LoVo (cell line): ENCODE data around the gene EPHB1.

ENCODE experiments used
- DNase-seq: peaks from one replicate; pipeline ENCODE4 v3.0.0-alpha.2; 2016; ENCODE audit warnings: low spot score

Gene EPHB1

DNA sequence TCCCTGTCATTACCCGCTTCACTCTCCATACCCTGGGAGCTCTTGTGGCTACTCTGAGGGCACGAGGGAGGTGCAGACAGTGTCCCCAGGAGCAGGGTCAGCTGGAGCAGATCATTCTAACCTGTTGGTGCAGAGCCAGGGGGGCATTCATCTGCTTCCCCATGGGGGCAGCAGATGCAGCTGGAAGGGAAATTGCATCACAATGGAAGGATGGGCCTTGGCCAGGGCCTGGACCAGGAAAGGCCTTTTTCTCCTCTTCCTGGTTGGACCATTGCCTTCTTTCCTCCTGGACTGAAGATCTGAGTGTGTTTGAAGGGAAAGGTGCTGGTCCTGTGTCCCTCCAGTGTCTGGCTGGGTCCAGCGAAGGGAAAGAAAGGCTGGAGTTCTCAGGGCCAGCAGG, 55.7 kb downstream of the EPHB1 start:
- DNase-seq: no peak

DNA sequence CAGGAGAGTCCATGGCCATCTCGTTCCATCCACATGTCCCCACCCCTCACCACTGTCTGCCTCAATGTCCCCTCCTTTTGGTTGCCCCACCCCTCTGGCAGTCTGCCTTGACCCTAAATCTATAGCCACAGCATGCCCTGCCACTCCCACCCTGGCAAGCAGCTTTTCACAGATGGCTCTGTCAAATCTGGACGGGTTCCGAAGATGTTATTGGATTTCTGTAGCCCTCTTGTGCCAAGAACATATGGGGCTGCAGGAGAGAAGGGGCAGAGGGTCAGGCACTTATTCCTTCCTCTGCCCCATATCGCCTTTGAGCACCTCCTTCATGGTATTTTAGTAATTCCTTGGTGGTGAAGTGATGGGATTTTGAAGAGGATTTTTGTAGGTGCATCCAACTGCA, 57.1 kb downstream of the EPHB1 start:
- DNase-seq: no peak

DNA sequence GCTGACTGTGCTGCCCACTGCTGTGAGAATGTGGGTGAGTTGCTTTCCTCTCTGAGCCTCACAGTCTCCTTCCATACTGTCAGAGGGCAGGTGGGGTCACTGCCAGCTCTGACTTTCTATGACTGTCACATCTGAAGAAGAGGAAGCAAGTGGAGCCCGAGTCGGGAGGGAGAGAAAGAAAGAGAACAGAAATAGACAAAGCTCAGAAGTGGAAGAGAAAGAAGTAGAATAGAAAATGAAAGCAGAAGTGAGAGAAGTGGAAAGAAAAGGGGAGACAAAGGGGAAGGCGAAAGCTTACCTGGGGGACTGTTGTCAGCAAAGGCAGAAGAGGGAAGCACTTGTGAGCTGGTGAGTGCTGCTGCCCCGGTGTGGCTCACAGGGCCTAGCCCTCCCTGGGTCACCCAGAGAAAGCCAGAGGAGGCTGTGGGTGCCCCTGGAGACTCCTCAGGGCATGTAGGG, 57.9 kb downstream of the EPHB1 start:
- DNase-seq: no peak

DNA sequence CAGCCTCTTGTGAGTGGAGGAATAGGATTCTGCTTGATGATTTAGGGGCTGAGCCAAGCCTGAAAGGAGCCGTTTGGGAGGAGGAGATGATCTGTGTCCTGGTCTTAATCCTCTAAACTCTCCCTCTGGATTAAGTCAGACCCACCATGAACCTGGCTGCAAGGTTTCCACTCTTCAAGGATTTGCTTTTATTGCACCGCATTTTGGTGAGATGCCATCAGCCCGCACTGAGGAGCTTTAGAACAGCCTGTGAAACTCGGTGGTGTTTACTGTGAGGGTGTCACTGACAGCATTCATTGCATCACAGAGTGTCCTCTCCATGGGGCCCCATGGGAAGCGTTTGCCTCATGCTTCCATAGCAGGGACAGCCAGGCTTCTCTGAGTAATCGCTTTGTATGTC, 59.2 kb downstream of the EPHB1 start:
- no peak for DNase-seq

GRCh38 chr3:134857356-134857755, 62.3 kb downstream of the EPHB1 start:
- no peak for DNase-seq

DNA sequence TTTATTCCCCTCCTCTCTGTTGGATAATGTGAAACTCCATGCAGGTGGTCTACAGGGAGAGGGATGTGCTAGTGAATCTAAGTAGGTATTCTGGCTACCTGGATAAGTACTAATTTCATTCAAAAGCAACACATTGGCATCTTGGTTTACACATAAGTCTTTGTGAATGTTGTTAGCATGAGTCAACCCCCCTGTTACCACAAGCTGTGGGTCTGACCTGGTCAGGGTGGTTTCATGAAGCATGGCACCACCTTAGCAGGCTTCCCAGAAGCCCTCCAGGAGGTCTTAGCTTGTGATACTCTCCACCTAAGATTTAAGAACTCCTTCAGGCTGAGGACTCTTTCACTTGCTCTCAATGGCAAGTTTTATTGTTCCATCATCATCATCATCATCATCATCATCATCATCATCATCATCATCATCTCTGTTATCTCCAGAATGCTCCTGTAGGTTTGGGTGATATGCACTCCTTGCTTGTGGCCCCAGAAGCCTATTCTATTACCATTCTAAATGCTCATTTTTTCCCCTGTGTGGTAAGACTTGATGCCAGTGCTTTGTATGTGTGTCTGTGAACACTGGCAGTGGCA, 62.8 kb downstream of the EPHB1 start:
- DNase-seq: no peak

DNA sequence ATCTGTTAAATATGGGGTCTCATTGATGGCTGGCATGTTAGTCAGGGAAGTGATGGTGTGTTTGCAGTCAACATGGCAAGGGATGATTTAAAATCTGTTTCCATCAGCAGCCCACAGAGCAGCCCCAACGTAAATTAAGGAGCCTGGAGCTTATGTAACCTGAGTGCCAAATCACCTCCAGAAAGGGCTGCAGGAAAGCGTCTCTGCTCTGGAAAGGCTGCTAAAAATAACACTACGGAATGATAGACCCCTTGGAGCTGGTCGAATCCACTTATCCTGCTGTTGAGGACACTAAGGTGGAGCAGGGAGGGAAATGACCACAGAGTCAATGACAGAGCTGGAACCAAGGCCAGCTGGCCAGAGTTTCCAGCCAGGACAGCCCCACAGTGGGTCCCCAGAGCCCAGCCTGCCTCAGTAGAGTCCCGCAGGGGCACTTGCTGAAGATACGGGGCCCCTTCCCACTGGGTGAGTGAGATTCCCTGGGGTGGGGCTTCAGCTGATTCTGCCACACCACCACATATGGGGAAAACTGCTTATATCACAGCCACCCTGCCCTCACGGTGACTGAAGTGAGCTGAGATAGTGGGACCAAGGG, 63.5 kb downstream of the EPHB1 start:
- no peak for DNase-seq

DNA sequence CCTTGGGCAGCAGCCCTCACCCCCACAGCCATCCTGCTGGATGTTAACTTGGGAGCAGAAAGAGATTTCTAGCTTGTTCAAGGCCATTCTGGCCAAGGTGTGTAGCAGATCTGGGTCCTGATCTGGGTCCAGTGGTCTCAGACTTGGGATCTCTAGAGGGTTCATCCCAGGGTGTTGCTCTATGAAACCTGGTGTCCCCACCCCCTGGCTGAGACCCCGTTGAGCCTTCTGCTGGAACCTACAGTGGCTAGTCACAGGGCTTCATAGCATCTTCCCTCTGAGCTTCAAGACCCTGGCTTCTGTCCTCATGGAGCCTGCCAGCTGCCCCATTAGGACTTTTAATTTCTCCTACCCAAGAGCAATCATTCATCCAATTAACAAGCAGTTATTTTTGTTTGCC, 64.3 kb downstream of the EPHB1 start:
- no peak for DNase-seq

DNA sequence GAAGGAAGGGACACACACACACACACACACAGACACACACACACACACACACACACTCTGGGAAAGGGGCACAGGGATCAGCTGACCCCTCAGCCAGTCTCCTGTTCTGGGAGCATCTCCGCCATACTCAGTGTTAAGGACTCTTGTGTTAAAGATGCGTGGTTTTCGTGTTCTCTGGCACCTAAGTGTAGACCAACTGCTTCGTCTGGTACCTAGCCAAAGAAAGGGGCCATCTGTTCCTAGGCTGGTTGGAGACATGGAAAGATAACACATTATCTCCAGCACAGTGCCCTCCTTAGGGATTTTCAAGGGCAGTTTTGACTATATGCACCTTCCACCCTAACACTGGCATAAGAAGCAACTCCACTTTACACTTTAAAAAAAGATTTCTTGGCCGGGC, 65.1 kb downstream of the EPHB1 start:
- no peak for DNase-seq

DNA sequence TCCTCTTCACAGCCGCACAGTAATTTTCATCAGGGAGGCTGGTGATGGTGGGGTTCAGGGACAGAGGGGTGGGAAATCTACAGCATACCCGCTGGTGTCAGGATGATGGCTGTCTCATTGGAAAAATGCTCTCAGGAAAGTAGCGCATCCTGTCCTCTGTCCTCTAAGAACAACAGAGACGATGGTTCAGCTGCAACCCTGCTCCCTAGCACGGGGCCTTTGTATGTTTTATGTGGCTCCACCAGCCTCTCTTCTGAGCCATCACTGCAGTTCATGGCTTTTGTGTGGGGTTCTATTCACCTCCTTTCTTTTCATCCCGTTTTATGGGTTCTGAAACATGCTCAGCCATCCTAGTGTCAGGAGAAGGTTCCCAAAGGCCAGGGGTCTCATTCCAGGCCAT, 68.9 kb downstream of the EPHB1 start:
- no peak for DNase-seq

DNA sequence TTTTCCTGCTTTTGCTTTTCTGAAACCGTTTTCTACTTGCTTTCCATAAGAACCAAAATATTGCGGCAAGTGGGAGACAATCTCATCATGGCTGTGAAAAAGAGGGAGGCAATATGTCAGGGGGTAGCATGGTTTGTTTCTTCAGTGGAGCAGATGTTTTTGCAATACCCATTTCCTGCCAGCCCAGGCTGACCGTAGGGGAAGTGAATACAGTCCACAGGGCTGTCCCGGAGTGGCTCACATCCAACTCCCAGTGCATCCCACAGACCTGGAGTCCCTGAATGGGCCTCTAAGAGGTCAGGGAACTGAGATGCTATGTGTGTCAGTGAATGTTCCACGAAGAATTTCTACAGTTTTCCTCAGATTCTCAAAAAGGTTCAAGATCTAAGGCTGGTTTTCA, 69.6 kb downstream of the EPHB1 start:
- DNase-seq: no peak

DNA sequence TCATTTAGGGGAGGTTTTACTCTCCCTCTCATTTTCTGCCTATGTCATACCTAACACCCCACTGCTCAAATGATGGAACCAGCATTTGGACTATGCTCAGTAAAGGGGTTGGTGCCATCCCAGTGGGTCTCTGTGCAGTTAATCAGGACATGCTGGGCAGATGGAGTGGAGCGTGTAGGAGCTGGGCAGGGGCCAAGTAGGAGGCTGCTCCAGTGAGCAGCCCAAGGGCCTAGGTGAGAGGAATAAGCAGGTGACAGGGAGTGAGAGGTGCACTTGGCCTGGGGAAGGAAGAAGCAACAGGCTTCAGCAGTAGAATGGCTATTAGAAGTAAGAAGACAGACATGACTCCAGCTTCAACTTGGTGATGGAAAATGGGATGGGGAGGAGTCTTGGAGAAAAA, 72.2 kb downstream of the EPHB1 start:
- DNase-seq: no peak

GRCh38 chr3:134869153-134869726, 74.2 kb downstream of the EPHB1 start:
- no peak for DNase-seq

- no peak for DNase-seq
Observed at GRCh38 chr3:134871818-134872217, 76.8 kb downstream of the EPHB1 start.

GRCh38 chr3:134872440-134873388, 77.7 kb downstream of the EPHB1 start:
- DNase-seq: no peak

GRCh38 chr3:134873789-134874188, 78.7 kb downstream of the EPHB1 start:
- no peak for DNase-seq

DNA sequence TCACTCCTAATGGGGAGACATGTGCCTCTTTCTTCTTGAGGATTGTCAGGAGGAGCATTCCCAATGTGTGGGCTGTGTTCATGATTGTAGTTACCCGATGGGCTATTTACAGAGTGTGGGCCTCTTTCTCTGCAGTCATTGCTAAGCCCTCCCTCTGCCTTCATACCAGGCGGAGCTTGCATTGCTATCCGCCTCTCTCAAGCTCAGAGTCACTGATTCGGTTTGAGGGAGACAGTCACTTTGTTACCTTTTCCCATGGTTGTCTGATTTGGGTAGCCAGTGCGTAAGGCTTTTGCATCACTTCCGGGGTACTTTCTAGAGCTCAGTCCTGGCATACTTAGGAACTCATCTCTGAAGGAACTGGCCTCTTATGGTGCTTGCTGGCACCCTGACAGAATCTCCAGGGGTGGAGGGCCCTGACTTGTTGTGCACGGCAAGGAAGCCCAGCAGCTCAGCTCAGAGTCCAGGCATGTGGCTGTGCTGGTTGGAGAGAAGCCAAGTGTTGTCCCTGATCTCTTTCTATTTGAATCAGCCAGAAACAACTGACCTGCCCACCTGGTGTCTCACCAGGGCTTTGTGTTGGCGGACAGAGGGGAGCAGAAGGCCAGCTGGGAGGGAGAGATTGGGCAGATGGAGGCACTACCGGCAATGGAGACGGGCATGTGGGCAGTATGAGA, 79.8 kb downstream of the EPHB1 start:
- DNase-seq: no peak

- no peak for DNase-seq
Observed at GRCh38 chr3:134876836-134877235, 81.8 kb downstream of the EPHB1 start.

DNA sequence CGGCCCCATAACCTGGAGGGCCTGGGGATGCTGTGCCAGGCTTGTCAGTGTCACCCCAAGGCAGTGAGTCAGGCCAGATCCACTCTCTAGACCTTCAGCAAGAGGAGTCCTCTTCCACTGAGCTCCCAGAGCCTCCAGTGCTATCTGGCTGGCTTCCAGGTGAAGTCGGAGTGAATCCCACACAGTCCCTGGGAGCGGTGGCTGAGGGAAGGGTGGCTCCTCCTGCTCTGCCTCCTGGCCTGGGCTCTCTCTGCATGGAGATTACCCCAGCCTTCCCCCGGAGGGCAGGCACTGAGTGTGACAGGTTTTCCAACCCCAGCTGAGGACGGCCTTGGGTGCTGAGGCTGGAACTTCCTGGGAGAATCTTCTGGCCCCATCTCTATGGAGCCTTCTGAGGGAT, 82.7 kb downstream of the EPHB1 start:
- no peak for DNase-seq

GRCh38 chr3:134879990-134880389, 84.9 kb downstream of the EPHB1 start:
- DNase-seq: no peak

DNA sequence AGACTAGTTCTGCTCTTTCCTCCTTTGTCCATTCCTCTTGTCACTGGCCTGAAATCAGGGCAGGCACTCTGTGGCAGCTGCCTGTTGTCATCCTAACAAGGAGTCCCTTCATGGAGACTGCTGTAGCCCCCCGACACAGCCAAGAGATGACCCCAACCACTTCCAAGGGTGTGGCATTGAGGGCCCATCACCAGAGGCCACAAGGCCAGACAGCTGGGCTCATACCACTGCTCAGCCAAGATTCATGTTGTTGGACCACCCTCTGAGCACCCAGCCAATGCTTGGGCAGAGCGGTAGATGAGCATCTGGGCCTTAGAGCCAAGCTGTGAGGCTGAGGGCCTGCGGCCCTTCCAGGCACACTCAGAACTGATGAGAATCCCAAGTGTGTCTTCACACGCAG, 85.4 kb downstream of the EPHB1 start:
- DNase-seq: no peak

DNA sequence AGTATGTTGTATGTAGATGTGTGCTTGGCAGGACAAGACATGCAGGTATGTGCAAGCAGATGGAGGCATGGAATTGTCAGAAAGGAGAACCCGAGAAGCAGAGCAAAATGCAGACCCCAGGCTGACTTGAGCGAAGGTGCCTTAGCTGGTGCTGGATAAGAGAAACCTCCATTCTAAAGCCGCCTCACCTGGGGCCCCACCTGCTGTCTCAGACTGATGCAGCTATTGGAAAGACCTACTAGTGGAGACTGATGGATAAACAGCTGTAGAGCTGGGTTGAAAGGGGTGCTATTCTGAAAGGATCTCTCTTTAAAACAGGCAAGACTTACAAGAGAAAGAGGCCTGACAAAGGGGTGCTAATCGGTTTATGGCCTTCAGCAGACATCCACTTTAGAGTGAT, 86.2 kb downstream of the EPHB1 start:
- DNase-seq: no peak
